Measurements from ENCODE around the gene STUB1.

The STUB1 gene

GRCh38 chr16:722835-723633, 42.8 kb downstream of the STUB1 start:
- no peak for TF ChIP-seq CEBPB (IDR thresholded peaks at IDR 0.05)
- TF ChIP-seq, protein P1, sequence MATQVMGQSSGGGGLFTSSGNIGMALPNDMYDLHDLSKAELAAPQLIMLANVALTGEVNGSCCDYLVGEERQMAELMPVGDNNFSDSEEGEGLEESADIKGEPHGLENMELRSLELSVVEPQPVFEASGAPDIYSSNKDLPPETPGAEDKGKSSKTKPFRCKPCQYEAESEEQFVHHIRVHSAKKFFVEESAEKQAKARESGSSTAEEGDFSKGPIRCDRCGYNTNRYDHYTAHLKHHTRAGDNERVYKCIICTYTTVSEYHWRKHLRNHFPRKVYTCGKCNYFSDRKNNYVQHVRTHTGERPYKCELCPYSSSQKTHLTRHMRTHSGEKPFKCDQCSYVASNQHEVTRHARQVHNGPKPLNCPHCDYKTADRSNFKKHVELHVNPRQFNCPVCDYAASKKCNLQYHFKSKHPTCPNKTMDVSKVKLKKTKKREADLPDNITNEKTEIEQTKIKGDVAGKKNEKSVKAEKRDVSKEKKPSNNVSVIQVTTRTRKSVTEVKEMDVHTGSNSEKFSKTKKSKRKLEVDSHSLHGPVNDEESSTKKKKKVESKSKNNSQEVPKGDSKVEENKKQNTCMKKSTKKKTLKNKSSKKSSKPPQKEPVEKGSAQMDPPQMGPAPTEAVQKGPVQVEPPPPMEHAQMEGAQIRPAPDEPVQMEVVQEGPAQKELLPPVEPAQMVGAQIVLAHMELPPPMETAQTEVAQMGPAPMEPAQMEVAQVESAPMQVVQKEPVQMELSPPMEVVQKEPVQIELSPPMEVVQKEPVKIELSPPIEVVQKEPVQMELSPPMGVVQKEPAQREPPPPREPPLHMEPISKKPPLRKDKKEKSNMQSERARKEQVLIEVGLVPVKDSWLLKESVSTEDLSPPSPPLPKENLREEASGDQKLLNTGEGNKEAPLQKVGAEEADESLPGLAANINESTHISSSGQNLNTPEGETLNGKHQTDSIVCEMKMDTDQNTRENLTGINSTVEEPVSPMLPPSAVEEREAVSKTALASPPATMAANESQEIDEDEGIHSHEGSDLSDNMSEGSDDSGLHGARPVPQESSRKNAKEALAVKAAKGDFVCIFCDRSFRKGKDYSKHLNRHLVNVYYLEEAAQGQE (IDR thresholded peaks at IDR 0.05; ENCODE audit: low read depth): no peak
- no peak for TF ChIP-seq RAD21 (IDR thresholded peaks at IDR 0.05; ENCODE audit: low read depth)
- TF ChIP-seq EGR1 (IDR thresholded peaks at IDR 0.05): no peak
- no peak for TF ChIP-seq NFIC (IDR thresholded peaks at IDR 0.05)
- TF ChIP-seq CREB1 (IDR thresholded peaks at IDR 0.05; ENCODE audit: low read depth): no peak
- no peak for TF ChIP-seq FOXM1 (IDR thresholded peaks at IDR 0.05; ENCODE audit: borderline replicate concordance, low read depth)
- no peak for TF ChIP-seq TEAD4 (IDR thresholded peaks at IDR 0.05)
- TF ChIP-seq EP300 (IDR thresholded peaks at IDR 0.05; ENCODE audit: borderline replicate concordance): no peak
- no peak for TF ChIP-seq TAF1 (IDR thresholded peaks at IDR 0.05; ENCODE audit: low read depth)

GRCh38 chr16:723695-724094, 43.5 kb downstream of the STUB1 start:
- TF ChIP-seq ZBTB7A (IDR thresholded peaks at IDR 0.05; ENCODE audit: low read depth): no peak
- TF ChIP-seq CREB1 (IDR thresholded peaks at IDR 0.05; ENCODE audit: low read depth): no peak
- TF ChIP-seq YY1 (IDR thresholded peaks at IDR 0.05; ENCODE audit: low read depth): no peak
- TF ChIP-seq, protein P1 (IDR thresholded peaks at IDR 0.05; ENCODE audit: low read depth): no peak
- no peak for TF ChIP-seq TAF1 (IDR thresholded peaks at IDR 0.05; ENCODE audit: low read depth)
- no peak for TF ChIP-seq MAX (IDR thresholded peaks at IDR 0.05)

DNA sequence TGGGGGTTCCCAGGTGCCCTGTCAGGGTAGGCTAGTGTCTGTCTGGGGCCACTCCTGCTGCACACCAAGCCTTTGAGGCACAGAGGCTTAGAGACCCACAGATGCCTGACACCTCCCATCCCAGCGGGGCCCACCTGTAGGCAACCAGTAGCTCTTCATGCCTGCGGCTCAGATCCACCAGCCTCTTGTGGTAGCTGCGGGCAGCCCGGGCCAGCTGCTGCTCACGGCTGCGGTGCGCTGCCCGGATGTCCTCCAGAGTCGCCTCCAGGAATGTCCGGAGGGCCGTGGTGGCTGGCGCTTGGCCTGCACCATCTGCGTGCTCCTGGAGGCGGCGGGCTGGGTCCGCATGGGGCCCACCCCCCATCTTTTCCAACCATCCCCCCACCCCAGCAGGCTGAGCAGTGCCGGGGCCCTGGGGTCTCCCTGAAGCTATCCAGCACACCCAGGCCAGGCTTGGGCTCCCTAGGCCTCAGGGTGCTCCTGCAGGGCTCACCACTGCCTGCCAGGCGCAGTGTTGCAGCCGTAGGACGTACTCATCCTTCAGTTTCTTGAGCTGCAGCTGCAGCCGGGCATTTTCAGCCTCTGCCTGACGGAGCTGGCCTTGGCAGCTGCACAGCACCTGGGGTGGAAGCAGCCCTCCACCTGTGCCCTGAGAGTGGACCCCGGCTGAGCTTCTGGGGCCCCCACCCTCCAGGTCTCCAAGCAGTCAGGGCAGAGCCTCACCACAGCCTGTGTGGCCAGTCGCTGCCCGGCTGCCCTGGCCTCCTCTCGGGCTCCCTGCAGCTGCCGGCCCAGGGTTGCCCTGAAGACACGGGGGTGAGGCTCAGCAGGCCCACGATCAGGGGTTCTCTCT, 44.2 kb downstream of the STUB1 start:
- TF ChIP-seq TEAD4 (IDR thresholded peaks at IDR 0.05) (no peak), CEBPB (IDR thresholded peaks at IDR 0.05) (no peak), EGR1 (IDR thresholded peaks at IDR 0.05) (no peak)

DNA sequence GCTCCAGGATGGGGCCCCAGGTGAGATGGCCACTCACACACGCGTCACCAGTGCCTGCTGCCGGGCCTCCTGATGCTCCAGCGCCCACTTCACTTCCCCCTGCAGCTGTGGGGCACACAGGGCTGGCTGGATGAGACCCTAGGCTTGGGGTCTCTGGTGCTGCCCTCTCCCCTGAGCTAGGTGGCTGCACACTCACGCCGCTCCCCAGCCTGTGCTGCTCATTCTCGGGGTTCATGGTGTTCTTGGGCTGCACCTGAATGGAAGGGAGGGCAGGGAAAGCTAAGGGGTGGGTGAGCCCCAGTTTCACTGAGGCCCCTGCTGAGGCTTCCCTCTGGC, 44.8 kb downstream of the STUB1 start:
- TF ChIP-seq FOXM1 (IDR thresholded peaks at IDR 0.05; ENCODE audit: borderline replicate concordance, low read depth) (no peak), CEBPB (IDR thresholded peaks at IDR 0.05) (no peak), YY1 (IDR thresholded peaks at IDR 0.05; ENCODE audit: low read depth) (no peak), MAX (IDR thresholded peaks at IDR 0.05) (no peak), EGR1 (IDR thresholded peaks at IDR 0.05) (no peak), RAD21 (IDR thresholded peaks at IDR 0.05; ENCODE audit: low read depth) (no peak), NFIC (IDR thresholded peaks at IDR 0.05) (no peak), USF1 (IDR thresholded peaks at IDR 0.05) (no peak), ZBTB7A (IDR thresholded peaks at IDR 0.05; ENCODE audit: low read depth) (no peak), CREB1 (IDR thresholded peaks at IDR 0.05; ENCODE audit: low read depth) (no peak), TCF12 (IDR thresholded peaks at IDR 0.05; ENCODE audit: low read depth) (no peak), EP300 (IDR thresholded peaks at IDR 0.05; ENCODE audit: borderline replicate concordance) (no peak), TEAD4 (IDR thresholded peaks at IDR 0.05) (no peak), TAF1 (IDR thresholded peaks at IDR 0.05; ENCODE audit: low read depth) (no peak)
- TF ChIP-seq, protein P1 (IDR thresholded peaks at IDR 0.05; ENCODE audit: low read depth): no peak

Data from Ishikawa (cell line).